HEK293T (cell line): ENCODE results near the gene APBA1.

Experiments used
- CTCF ChIA-PET: fragments of 350-600 bp; formaldehyde crosslinking; extraction: SDS; loops from one replicate; lab custom pipeline; 2021; ENCODE audit warnings: antibody characterized with exemption, inconsistent platforms; lab: Yijun Ruan, JAX
- POLR2A ChIA-PET: fragments of 350-600 bp; formaldehyde crosslinking; extraction: SDS; loops from one replicate; lab custom pipeline; 2020; ENCODE audit warnings: antibody characterized with exemption, inconsistent platforms; lab: Yijun Ruan, JAX
- DNase-seq: peaks from one replicate; pipeline ENCODE4 v3.0.0; 2012; ENCODE audit warnings: mixed read lengths; ENCODE audit errors: extremely low spot score
- ARNT ChIP-seq: fragments of 450-650 bp; IDR thresholded peaks from 2 replicates; pipeline ENCODE4 v1.6.1; 2017; ENCODE audit warnings: mild to moderate bottlenecking
- BHLHE40 ChIP-seq: fragments of 450-650 bp; IDR thresholded peaks from 2 replicates; pipeline ENCODE4 v1.6.1; 2016; ENCODE audit warnings: mild to moderate bottlenecking, moderate library complexity, borderline replicate concordance
- CTBP1 ChIP-seq: fragments of 450-650 bp; IDR thresholded peaks from 2 replicates; pipeline ENCODE4 v1.6.1; 2016; ENCODE audit warnings: borderline replicate concordance
- ELF4 ChIP-seq: fragments of 450-650 bp; IDR thresholded peaks from 2 replicates; pipeline ENCODE4 v1.6.1; 2017; ENCODE audit warnings: antibody characterized with exemption
- FOXA1 ChIP-seq: fragments of 450-650 bp; IDR thresholded peaks from 2 replicates; pipeline ENCODE4 v1.6.1; 2016; ENCODE audit warnings: mild to moderate bottlenecking
- FOXK2 ChIP-seq: fragments of 450-650 bp; IDR thresholded peaks from 2 replicates; pipeline ENCODE4 v1.6.1; 2016; ENCODE audit warnings: mild to moderate bottlenecking
- FOXM1 ChIP-seq: fragments of 450-650 bp; IDR thresholded peaks from 2 replicates; pipeline ENCODE4 v1.6.1; 2017; ENCODE audit warnings: mild to moderate bottlenecking, borderline replicate concordance
- HDGF ChIP-seq: fragments of 450-650 bp; IDR thresholded peaks from 2 replicates; pipeline ENCODE4 v1.6.1; 2017; ENCODE audit warnings: antibody characterized with exemption, borderline replicate concordance
- L3MBTL2 ChIP-seq: fragments of 450-650 bp; conservative IDR thresholded peaks from 2 replicates; pipeline ENCODE4 v1.6.1; 2016; ENCODE audit warnings: mild to moderate bottlenecking
- LEF1 ChIP-seq: fragments of 450-650 bp; IDR thresholded peaks from 2 replicates; pipeline ENCODE4 v1.6.1; 2017; ENCODE audit warnings: mild to moderate bottlenecking, borderline replicate concordance
- NFRKB ChIP-seq: fragments of 450-650 bp; IDR thresholded peaks from 2 replicates; pipeline ENCODE4 v1.6.1; 2016; ENCODE audit warnings: mild to moderate bottlenecking, moderate library complexity
- SP1 ChIP-seq: fragments of 450-650 bp; IDR thresholded peaks from 2 replicates; pipeline ENCODE4 v1.6.1; 2017
- SUZ12 ChIP-seq: fragments of 450-650 bp; IDR thresholded peaks from 2 replicates; pipeline ENCODE4 v1.6.1; 2016; ENCODE audit warnings: mild to moderate bottlenecking
- TARDBP ChIP-seq: fragments of 450-650 bp; IDR thresholded peaks from 2 replicates; pipeline ENCODE4 v1.6.1; 2016
- ZNF384 ChIP-seq: fragments of 450-650 bp; IDR thresholded peaks from 2 replicates; pipeline ENCODE4 v1.6.1; 2016
- TF ChIP-seq, protein P1 (sequence below): fragments of 450-650 bp; IDR thresholded peaks from 2 replicates; pipeline ENCODE4 v1.6.1; 2016

APBA1 gene

GRCh38 chr9:69380301-69380700 lies 291.9 kb downstream of the APBA1 start:
- ChIA-PET POLR2A (no interaction called here), CTCF (no interaction called here)
- DNase-seq = no peak

DNA sequence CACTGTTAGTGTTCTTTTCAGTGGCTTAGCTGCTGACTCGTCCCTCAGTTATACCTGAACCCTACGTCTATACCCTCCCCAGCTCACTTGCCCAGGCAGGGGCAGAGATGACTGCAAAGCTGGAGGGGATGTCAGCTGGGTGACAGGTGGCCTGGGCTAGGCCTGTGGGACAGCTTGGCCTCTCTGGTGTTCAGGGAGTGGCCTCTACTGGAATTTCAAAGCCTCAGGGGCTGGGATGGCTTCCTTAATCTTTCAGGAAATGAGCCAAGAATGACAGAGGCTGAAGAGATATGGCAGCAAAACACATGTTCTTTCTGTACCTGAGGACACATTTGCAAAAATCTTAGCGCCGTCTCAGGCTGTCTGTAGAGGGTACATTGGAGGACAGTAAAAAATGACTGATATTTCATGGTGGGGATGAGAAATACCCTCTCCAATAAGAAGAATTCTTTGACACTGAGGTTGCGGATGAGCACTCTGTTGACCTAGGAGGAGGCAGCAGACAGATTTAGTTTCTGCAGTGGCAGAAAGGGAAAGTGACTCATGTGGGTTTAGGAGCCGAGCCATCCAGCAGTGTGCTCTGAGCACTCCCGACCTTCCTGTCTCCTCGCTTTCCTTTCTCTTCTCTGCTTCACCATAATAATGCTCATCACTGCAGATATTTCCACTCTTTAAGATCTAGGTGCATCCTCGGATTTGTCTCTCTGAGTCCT lies 292.7 kb downstream of the APBA1 start:
- no peak for TF ChIP-seq ELF4
- no peak for TF ChIP-seq FOXA1
- no peak for TF ChIP-seq L3MBTL2
- TF ChIP-seq NFRKB = no peak
- TF ChIP-seq SP1 = no peak
- TF ChIP-seq TARDBP = no peak
- no peak for TF ChIP-seq BHLHE40
- TF ChIP-seq ARNT = no peak
- no peak for TF ChIP-seq FOXK2
- TF ChIP-seq, protein P1, sequence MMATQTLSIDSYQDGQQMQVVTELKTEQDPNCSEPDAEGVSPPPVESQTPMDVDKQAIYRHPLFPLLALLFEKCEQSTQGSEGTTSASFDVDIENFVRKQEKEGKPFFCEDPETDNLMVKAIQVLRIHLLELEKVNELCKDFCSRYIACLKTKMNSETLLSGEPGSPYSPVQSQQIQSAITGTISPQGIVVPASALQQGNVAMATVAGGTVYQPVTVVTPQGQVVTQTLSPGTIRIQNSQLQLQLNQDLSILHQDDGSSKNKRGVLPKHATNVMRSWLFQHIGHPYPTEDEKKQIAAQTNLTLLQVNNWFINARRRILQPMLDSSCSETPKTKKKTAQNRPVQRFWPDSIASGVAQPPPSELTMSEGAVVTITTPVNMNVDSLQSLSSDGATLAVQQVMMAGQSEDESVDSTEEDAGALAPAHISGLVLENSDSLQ = no peak
- TF ChIP-seq SUZ12 = no peak
- TF ChIP-seq HDGF = no peak
- TF ChIP-seq FOXM1 = no peak
- TF ChIP-seq ZNF384 = no peak
- TF ChIP-seq LEF1 = no peak
- no peak for TF ChIP-seq CTBP1
- no peak for DNase-seq
- CTCF ChIA-PET = no interaction called here
- POLR2A ChIA-PET = no interaction called here

More at GRCh38 chr9:69380301-69380700, 291.9 kb downstream of the APBA1 start:
- TF ChIP-seq, protein P1 = no peak
- TF ChIP-seq ARNT = no peak

GRCh38 chr9:69377981-69378380 lies 294.2 kb downstream of the APBA1 start:
- no peak for TF ChIP-seq FOXA1
- no peak for TF ChIP-seq L3MBTL2
- TF ChIP-seq SP1 = no peak
- no peak for TF ChIP-seq ELF4
- TF ChIP-seq, protein P1 = no peak
- no peak for TF ChIP-seq TARDBP
- no peak for TF ChIP-seq FOXK2
- no peak for TF ChIP-seq HDGF
- no peak for TF ChIP-seq CTBP1
- TF ChIP-seq ARNT = no peak
- TF ChIP-seq NFRKB = no peak
- TF ChIP-seq BHLHE40 = no peak
- no peak for TF ChIP-seq LEF1
- no peak for TF ChIP-seq ZNF384
- no peak for DNase-seq
- ChIA-PET CTCF (no interaction called here), POLR2A (no interaction called here)
